HFFc6 (cell line): Measurements from ENCODE around the gene SRSF1. TPM values are rescaled to one million over a fixed set of nuclear protein-coding genes. Genes with fewer than 3 reads are reported as not detected.

Source experiments
- DNase-seq: peaks from one replicate; pipeline ENCODE4 v3.0.0-alpha.2; 2018
- H3K27ac Mint-ChIP-seq: 2 replicates; pipeline ENCODE4 v1.8.0; 2020; ENCODE audit warnings: mild to moderate bottlenecking, mixed read lengths
- H3K27me3 Mint-ChIP-seq: 2 replicates; pipeline ENCODE4 v1.8.0; 2021; ENCODE audit warnings: mild to moderate bottlenecking, moderate library complexity, mixed read lengths; ENCODE audit not compliant: insufficient read depth
- H3K36me3 Mint-ChIP-seq: 2 replicates; pipeline ENCODE4 v1.8.0; 2021; ENCODE audit warnings: low read depth, mixed read lengths
- H3K4me1 Mint-ChIP-seq: 2 replicates; pipeline ENCODE4 v1.8.0; 2020; ENCODE audit warnings: low read depth, mixed read lengths
- H3K4me3 Mint-ChIP-seq: 2 replicates; pipeline ENCODE4 v1.8.0; 2020; ENCODE audit warnings: mild to moderate bottlenecking, moderate library complexity, mixed read lengths
- H3K9me3 Mint-ChIP-seq: 2 replicates; pipeline ENCODE4 v1.8.0; 2020; ENCODE audit warnings: mild to moderate bottlenecking, mixed read lengths
- CTCF ChIP-seq: fragments of 200-600 bp; sonication (generic); IDR thresholded peaks from 2 replicates; pipeline ENCODE4 v1.5.0; 2021; ENCODE audit warnings: antibody characterized with exemption, mild to moderate bottlenecking
- total RNA-seq, 6 experiments: library from RNA; stranded (reverse); fragmentation: NEBNext Ultra II Directional; extraction: Animal tissue kit (Norgen Biotek cat#: 25700); gene quantifications; 2 replicates in 1 of 6; 3 replicates in 5 of 6; pipeline ENCODE4 v1.2.3, GENCODE V29; 2021

SRSF1 gene
- total RNA-seq, 6 experiments from 2014 or later = 216 to 296 (median 271) TPM

- no peak for TF ChIP-seq CTCF
- H3K27ac Mint-ChIP-seq = peak overlapping the region; percentile 78
- no peaks in the 10 kb centered on the region for H3K9me3 Mint-ChIP-seq
- peak; percentile 47 for DNase-seq
- H3K4me1 Mint-ChIP-seq = peaks cover 42% of the 10 kb centered on the region
- no peak overlapping the region for H3K4me3 Mint-ChIP-seq
- H3K36me3 Mint-ChIP-seq = peaks cover 11% of the 10 kb centered on the region
- peaks cover 5% of the 10 kb centered on the region; the same call in 1 of the 2 replicates for H3K27me3 Mint-ChIP-seq
Measured at GRCh38 chr17:57970710-57971109, 36.3 kb downstream of the SRSF1 start.

DNA sequence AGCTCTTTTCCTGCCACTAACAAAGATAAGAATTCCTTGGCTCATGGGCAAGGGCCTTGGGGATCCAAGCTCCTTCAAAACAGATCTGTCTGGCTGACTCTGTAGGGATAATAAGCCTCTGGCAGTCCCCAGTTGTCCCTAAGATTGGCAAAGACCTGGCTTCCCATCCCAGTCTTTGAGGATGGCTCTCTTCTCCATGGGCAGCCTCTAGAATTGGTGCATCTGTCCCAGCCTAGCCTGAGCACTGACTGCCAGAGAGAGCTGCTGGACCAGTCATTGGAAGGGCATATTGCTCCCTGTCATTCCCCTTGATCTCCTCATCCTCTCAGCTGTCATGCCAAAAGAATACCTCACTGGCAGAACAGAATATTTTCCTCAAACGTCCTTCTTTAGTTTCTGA, 38.6 kb downstream of the SRSF1 start:
- Mint-ChIP-seq H3K4me3 (no peak overlapping the region), H3K27me3 (peaks cover 8% of the 10 kb centered on the region), H3K36me3 (peaks cover 5% of the 10 kb centered on the region; the same call in 1 of the 2 replicates), H3K9me3 (no peaks in the 10 kb centered on the region), H3K27ac (no peak overlapping the region), H3K4me1 (peaks cover 25% of the 10 kb centered on the region)
- no peak for TF ChIP-seq CTCF
- no peak for DNase-seq

- Mint-ChIP-seq H3K4me3 (no peak overlapping the region), H3K4me1 (peaks cover 22% of the 10 kb centered on the region), H3K27ac (no peak overlapping the region), H3K9me3 (no peaks in the 10 kb centered on the region), H3K27me3 (peaks cover 8% of the 10 kb centered on the region), H3K36me3 (no peaks in the 10 kb centered on the region; the same call in 1 of the 2 replicates)
- TF ChIP-seq CTCF = no peak
- DNase-seq = no peak
Measured at GRCh38 chr17:57966875-57967274, 40.2 kb downstream of the SRSF1 start.

- peaks cover 8% of the 10 kb centered on the region for H3K27me3 Mint-ChIP-seq
- no peak overlapping the region for H3K4me3 Mint-ChIP-seq
- H3K36me3 Mint-ChIP-seq = no peaks in the 10 kb centered on the region
- H3K27ac Mint-ChIP-seq = no peak overlapping the region
- no peaks in the 10 kb centered on the region for H3K9me3 Mint-ChIP-seq
- no peak for DNase-seq
- TF ChIP-seq CTCF = no peak
- H3K4me1 Mint-ChIP-seq = peaks cover 15% of the 10 kb centered on the region
Measured at GRCh38 chr17:57966246-57966645, 40.8 kb downstream of the SRSF1 start.

DNA sequence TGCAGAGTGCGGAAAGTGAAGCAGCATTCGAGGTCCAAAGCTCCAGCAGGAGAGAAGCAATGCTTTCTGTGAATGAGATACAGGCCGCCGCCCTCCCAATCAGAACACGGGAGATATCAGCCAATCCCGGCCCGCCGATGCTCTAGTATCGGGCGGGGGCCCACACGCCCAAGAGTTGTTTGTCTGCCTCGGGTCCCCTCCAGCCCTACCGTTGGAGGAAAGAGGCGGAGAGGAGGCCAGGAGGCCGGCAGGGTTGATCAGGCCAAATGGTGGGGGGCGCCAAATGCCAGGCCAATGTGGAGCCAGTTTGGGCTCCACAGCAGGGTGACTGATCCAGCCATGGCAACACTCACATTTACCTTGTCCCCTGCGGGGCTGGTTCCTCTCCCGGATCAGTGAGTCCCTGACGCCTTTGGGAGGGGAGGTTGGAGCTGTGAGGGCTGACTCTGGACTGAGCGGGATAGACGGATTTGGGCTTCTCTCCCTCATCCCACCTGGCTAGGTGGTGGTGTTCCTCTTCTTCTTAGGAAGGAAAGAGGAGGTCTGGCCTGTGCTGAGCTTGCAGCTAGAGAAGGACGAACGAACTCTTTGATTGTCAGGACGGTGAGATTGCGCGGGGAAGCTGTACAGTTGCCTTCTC, 41.4 kb downstream of the SRSF1 start:
- no peak overlapping the region for H3K4me3 Mint-ChIP-seq
- H3K9me3 Mint-ChIP-seq = no peaks in the 10 kb centered on the region
- peaks cover 9% of the 10 kb centered on the region for H3K4me1 Mint-ChIP-seq

More for the DNA sequence above, 41.4 kb downstream of the SRSF1 start:
- peaks cover 10% of the 10 kb centered on the region for H3K27me3 Mint-ChIP-seq
- DNase-seq = no peak
- no peak for TF ChIP-seq CTCF
- no peak overlapping the region for H3K27ac Mint-ChIP-seq
- H3K36me3 Mint-ChIP-seq = no peaks in the 10 kb centered on the region
